SK-N-SH (cell line): Measurements from ENCODE around the gene FBN1. TPM values are rescaled to one million over a fixed set of nuclear protein-coding genes. Genes with fewer than 3 reads are reported as not detected.

ENCODE experiments used
- CTCF ChIA-PET: fragments of 300-600, 350-600 bp; formaldehyde crosslinking; extraction: SDS; loops from one replicate; lab custom pipeline; 2021; lab: Yijun Ruan, JAX
- POLR2A ChIA-PET: fragments of 350-600 bp; sonication (Branson Sonifier 250); formaldehyde crosslinking; extraction: SDS; loops from one replicate; lab custom pipeline; 2020; ENCODE audit warnings: antibody characterized with exemption, inconsistent platforms; lab: Yijun Ruan, JAX
- DNase-seq: peaks from one replicate; pipeline ENCODE4 v3.0.0; 2012
- H2AFZ ChIP-seq: fragments of 200-600 bp; sonication (generic); 2 replicates; pipeline ENCODE4 v1.8.1; 2016; ENCODE audit warnings: antibody characterized with exemption, mild to moderate bottlenecking, low read depth
- H3F3A ChIP-seq: fragments of 200-600 bp; sonication (generic); replicated peaks from 2 replicates; pipeline ENCODE3; 2016; ENCODE audit warnings: antibody characterized with exemption, mild to moderate bottlenecking; ENCODE audit not compliant: insufficient read depth
- H3K27ac ChIP-seq, 2 experiments: fragments of 200-500 bp in 1 of 2; fragments of 200-600 bp in 1 of 2; sonication (Bioruptor generic) in 1 of 2; sonication (generic), shearing (Covaris generic) in 1 of 2; 2 replicates each; pipeline versions ENCODE4 v1.5.1 to v1.6.1; 2014 to 2016; ENCODE audit warnings: low read depth in 2 of 2, inconsistent platforms in 1 of 2, low read length in 1 of 2, mild to moderate bottlenecking in 1 of 2, mixed read lengths in 1 of 2
- H3K27me3 ChIP-seq: fragments of 200-600 bp; sonication (generic), shearing (Covaris generic); 2 replicates; pipeline ENCODE4 v1.6.1; 2016; ENCODE audit warnings: mixed run types; ENCODE audit not compliant: insufficient read depth
- H3K36me3 ChIP-seq, 2 experiments: fragments of 200-500 bp in 1 of 2; fragments of 200-600 bp in 1 of 2; sonication (Bioruptor generic) in 1 of 2; sonication (generic) in 1 of 2; replicated peaks in 1 of 2; 2 replicates each; pipeline versions ENCODE3 to v1.5.1; 2014 to 2016; ENCODE audit warnings: low read length in 1 of 2, mild to moderate bottlenecking in 1 of 2; ENCODE audit not compliant: insufficient read depth in 2 of 2, control insufficient read depth in 1 of 2
- H3K4me1 ChIP-seq, 2 experiments: fragments of 200-500 bp in 1 of 2; fragments of 200-600 bp in 1 of 2; sonication (Bioruptor generic) in 1 of 2; sonication (generic), shearing (Covaris generic) in 1 of 2; 2 replicates each; pipeline versions ENCODE4 v1.5.1 to v1.6.1; 2014 to 2016; ENCODE audit warnings: low read depth in 1 of 2, low read length in 1 of 2, mixed run types in 1 of 2; ENCODE audit not compliant: insufficient read depth in 2 of 2, control insufficient read depth in 1 of 2
- H3K4me2 ChIP-seq: fragments of 200-600 bp; sonication (generic), shearing (Covaris generic); 2 replicates; pipeline ENCODE4 v1.6.1; 2017; ENCODE audit warnings: mixed run types
- H3K4me3 ChIP-seq, 2 experiments: fragments of 200-500 bp in 1 of 2; fragments of 200-600 bp in 1 of 2; sonication (Bioruptor generic) in 1 of 2; sonication (generic), shearing (Covaris generic) in 1 of 2; 2 replicates each; pipeline versions ENCODE4 v1.5.1 to v1.8.1; 2014 to 2016; ENCODE audit warnings: low read depth in 2 of 2, inconsistent platforms in 1 of 2, low read length in 1 of 2, mild to moderate bottlenecking in 1 of 2, mixed read lengths in 1 of 2, moderate library complexity in 1 of 2
- H3K79me2 ChIP-seq: fragments of 200-600 bp; sonication (generic); 2 replicates; pipeline ENCODE4 v1.8.1; 2017; ENCODE audit warnings: mild to moderate bottlenecking; ENCODE audit not compliant: insufficient read depth
- H3K9ac ChIP-seq: fragments of 200-600 bp; sonication (generic); 2 replicates; pipeline ENCODE4 v1.6.1; 2017; ENCODE audit warnings: mixed run types
- H3K9me2 ChIP-seq: fragments of 200-600 bp; sonication (generic); 2 replicates; pipeline ENCODE4 v1.6.1; 2017; ENCODE audit warnings: mixed run types
- H3K9me3 ChIP-seq: fragments of 200-600 bp; sonication (generic); 2 replicates; pipeline ENCODE4 v1.6.1; 2017; ENCODE audit warnings: mixed run types, mild to moderate bottlenecking, moderate library complexity
- H4K20me1 ChIP-seq: fragments of 200-600 bp; sonication (generic); 2 replicates; pipeline ENCODE4 v1.6.1; 2017; ENCODE audit warnings: mild to moderate bottlenecking, mixed run types; ENCODE audit not compliant: insufficient read depth
- CHD2 ChIP-seq: fragments of 150-350 bp; IDR thresholded peaks from 2 replicates; pipeline ENCODE4 v1.6.1; 2018; ENCODE audit warnings: low read length; ENCODE audit not compliant: partially characterized antibody
- CTCF ChIP-seq: fragments of 200-600 bp; sonication (generic); IDR thresholded peaks from 2 replicates; pipeline ENCODE4 v1.6.1; 2017; ENCODE audit warnings: antibody characterized with exemption, mild to moderate bottlenecking, moderate library complexity
- EP300 ChIP-seq, 2 experiments: IDR thresholded peaks; 2 replicates each; pipeline versions ENCODE4 v1.4.0 to v1.6.1; 2012; ENCODE audit warnings: borderline replicate concordance in 1 of 2, low read depth in 1 of 2, low read length in 1 of 2
- EZH2phosphoT487 ChIP-seq: fragments of 200-600 bp; sonication (generic); IDR thresholded peaks from 2 replicates; pipeline ENCODE4 v1.6.1; 2017; ENCODE audit warnings: low read depth, mixed run types, mild to moderate bottlenecking, antibody characterized with exemption, moderate library complexity, borderline replicate concordance
- GABPA ChIP-seq: IDR thresholded peaks from 2 replicates; pipeline ENCODE4 v1.4.0; 2012; ENCODE audit warnings: low read depth, mild to moderate bottlenecking
- GATA2 ChIP-seq: sonication (generic); formaldehyde crosslinking; IDR thresholded peaks from 2 replicates; pipeline ENCODE4 v1.5.0; 2020; ENCODE audit warnings: mild to moderate bottlenecking, missing genetic modification reagents
- MAX ChIP-seq: IDR thresholded peaks from 2 replicates; pipeline ENCODE4 v1.4.0; 2012; ENCODE audit warnings: low read depth
- MEF2A ChIP-seq: IDR thresholded peaks from 2 replicates; pipeline ENCODE4 v1.4.0; 2012; ENCODE audit warnings: low read depth, borderline replicate concordance
- NRF1 ChIP-seq: IDR thresholded peaks from 2 replicates; pipeline ENCODE4 v1.6.1; 2012; ENCODE audit warnings: low read depth, mild to moderate bottlenecking, low read length
- POLR2AphosphoS5 ChIP-seq: IDR thresholded peaks from 2 replicates; pipeline ENCODE4 v1.6.1; 2012; ENCODE audit warnings: low read depth, low read length
- RFX5 ChIP-seq: IDR thresholded peaks from 2 replicates; pipeline ENCODE4 v1.6.1; 2012; ENCODE audit warnings: mild to moderate bottlenecking, improper control_type of control experiment, low read length
- RXRA ChIP-seq: IDR thresholded peaks from 2 replicates; pipeline ENCODE4 v1.4.0; 2012; ENCODE audit warnings: low read depth, mild to moderate bottlenecking, borderline replicate concordance
- SIN3A ChIP-seq: IDR thresholded peaks from 2 replicates; pipeline ENCODE4 v1.6.1; 2012; ENCODE audit warnings: low read depth, mild to moderate bottlenecking, low read length, moderate library complexity, borderline replicate concordance
- SMC3 ChIP-seq: IDR thresholded peaks from 2 replicates; pipeline ENCODE4 v1.6.1; 2012; ENCODE audit warnings: low read depth, low read length, improper control_type of control experiment
- TCF12 ChIP-seq: IDR thresholded peaks from 2 replicates; pipeline ENCODE4 v1.4.0; 2012
- YY1 ChIP-seq: IDR thresholded peaks from 2 replicates; pipeline ENCODE4 v1.4.0; 2012; ENCODE audit warnings: low read depth, mild to moderate bottlenecking
- WGBS: methylation state at CpG from one replicate; pipeline ENCODE4 v1.1.6; 2017; ENCODE audit warnings: low lambda C conversion rate; 5-methylcytosine and 5-hydroxymethylcytosine counted together
- polyA plus RNA-seq, 3 experiments: library from polyadenylated mRNA; depleted of rRNA; stranded (reverse); fragments of >200 nt; gene quantifications; 2 replicates each; pipeline ENCODE4 v1.2.3, GENCODE V29; 2012

Gene FBN1
- polyA plus RNA-seq, 1 of the 3 experiments (the other 2 are of a cell fraction) = 248 TPM

GRCh38 chr15:48607846-48608245, 37.7 kb downstream of the FBN1 start:
- Histone ChIP-seq H3K27ac (0 out of 4 replicates have a peak overlapping the region, but pooled peaks of 1 of the 2 experiments have one; percentile 33), H4K20me1 (peaks cover 24% of the 10 kb centered on the region), H3K9me2 (no peaks in the 10 kb centered on the region), H3K9me3 (no peaks in the 10 kb centered on the region), H3K4me3 (no peak overlapping the region), H3K9ac (no peak overlapping the region), H3K27me3 (no peaks in the 10 kb centered on the region), H3K36me3 (peaks cover 70 to 87% of the 10 kb centered on the region in 2 experiments), H2AFZ (no peak overlapping the region), H3F3A (peaks cover 46% of the 10 kb centered on the region), H3K4me1 (peaks cover 13 to 21% of the 10 kb centered on the region in 2 experiments), H3K4me2 (no peak overlapping the region), H3K79me2 (peaks cover 96% of the 10 kb centered on the region)
- ChIA-PET POLR2A (no interaction called here), CTCF (no interaction called here)
- no peak for DNase-seq
- TF ChIP-seq SMC3 (no peak), SIN3A (no peak), CHD2 (no peak), MAX (no peak), RXRA (no peak), TCF12 (no peak), MEF2A (no peak), POLR2AphosphoS5 (no peak), CTCF (no peak), NRF1 (no peak), GATA2 (CRISPR knock-in tag) (no peak), EP300 (IDR thresholded peaks at IDR 0.05; ENCODE audit: borderline replicate concordance in 1 of 2, low read depth in 1 of 2, low read length in 1 of 2) (no peak), EZH2phosphoT487 (no peak), GABPA (no peak), RFX5 (no peak)
- WGBS = 96% methylated on average over 3 of the region's 3 CpGs

GRCh38 chr15:48604567-48604966, 40.9 kb downstream of the FBN1 start:
- H3K36me3 ChIP-seq = peaks cover 48 to 83% of the 10 kb centered on the region in 2 experiments
- H3K9me3 ChIP-seq = no peaks in the 10 kb centered on the region
- no peaks in the 10 kb centered on the region for H3K9me2 ChIP-seq
- H3K4me3 ChIP-seq = no peak overlapping the region
- no peak overlapping the region for H2AFZ ChIP-seq
- CTCF ChIA-PET = no interaction called here
- peak overlapping the region; percentile 27; the same call in 1 of the 2 replicates for H3K4me2 ChIP-seq
- no peak for TF ChIP-seq YY1
- TF ChIP-seq, all 33 proteins: peak for 0
- H3F3A ChIP-seq = peaks cover 36% of the 10 kb centered on the region
- H4K20me1 ChIP-seq = peaks cover 17% of the 10 kb centered on the region
- no peak overlapping the region for H3K9ac ChIP-seq
- peaks cover 14 to 38% of the 10 kb centered on the region in 2 experiments for H3K4me1 ChIP-seq
- no peak for DNase-seq
- POLR2A ChIA-PET = no interaction called here
- peaks cover 97% of the 10 kb centered on the region for H3K79me2 ChIP-seq
- peak overlapping the region; percentile 69 to 90 for H3K27ac ChIP-seq
- no peaks in the 10 kb centered on the region for H3K27me3 ChIP-seq
